AG04449 (cell line): ENCODE results near the gene PRDM16.

Experiments used
- CTCF ChIA-PET: fragments of 350-600 bp; formaldehyde crosslinking; extraction: SDS; loops from one replicate; lab custom pipeline; 2021; ENCODE audit warnings: antibody characterized with exemption; lab: Yijun Ruan, JAX
- POLR2A ChIA-PET: fragments of 400-600, 350-600 bp; formaldehyde crosslinking; extraction: SDS; loops from one replicate; lab custom pipeline; 2020; ENCODE audit warnings: antibody characterized with exemption, inconsistent platforms; lab: Yijun Ruan, JAX
- DNase-seq: peaks from one replicate; pipeline ENCODE4 v3.0.0-alpha.2; 2010; ENCODE audit warnings: low read depth, low spot score
- H3K4me3 ChIP-seq: 2 replicates; pipeline ENCODE4 v1.5.1; 2011; ENCODE audit warnings: low read depth, mild to moderate bottlenecking, control low read depth, low read length
- TF ChIP-seq, protein P1 (sequence below): IDR thresholded peaks from one replicate; pipeline ENCODE4 v1.5.1; 2011; ENCODE audit warnings: mild to moderate bottlenecking, moderate library complexity, low read length, control low read depth, inconsistent platforms; ENCODE audit not compliant: insufficient read depth; ENCODE audit errors: missing control alignments

PRDM16 gene

DNA sequence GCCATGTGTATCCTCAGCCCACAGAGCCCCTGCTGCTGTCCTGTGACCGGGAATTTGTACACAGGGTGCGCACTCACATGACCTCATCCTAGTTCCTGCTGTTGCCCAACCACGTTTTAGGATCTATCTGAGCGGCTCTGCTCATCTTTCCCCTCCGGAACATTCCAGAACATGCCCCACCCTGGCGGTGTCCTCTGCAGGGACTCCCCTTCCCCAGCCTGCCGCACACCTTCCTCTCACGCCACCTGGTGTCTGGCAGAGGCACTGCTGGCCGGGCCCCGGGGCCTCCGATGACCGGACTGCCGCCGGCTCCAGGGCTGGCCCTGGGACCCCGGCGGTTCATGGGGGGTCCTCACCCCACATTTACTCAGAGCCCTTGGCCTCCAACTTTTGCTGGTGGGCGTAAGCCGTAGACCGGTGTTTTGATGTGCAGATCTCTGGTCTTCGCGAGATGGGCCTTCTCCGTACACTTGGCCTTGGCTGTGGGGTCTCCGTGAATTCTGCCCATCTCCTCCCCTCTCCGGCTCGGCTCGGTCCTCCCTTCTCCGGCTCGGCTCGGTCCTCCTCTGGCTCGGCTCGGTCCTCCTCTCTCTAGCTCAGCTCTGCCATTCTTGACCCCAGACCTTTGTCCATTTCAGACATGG, 414.9 kb downstream of the PRDM16 start:
- ChIA-PET CTCF (interaction anchor here (0.8 to 5.8 kb wide), 9 partner anchors 9 to 59 kb away, joined by 3 to 115 read pairs (median 5); partner anchors contain the start of gene ARHGEF16), POLR2A (no interaction called here)
- H3K4me3 ChIP-seq = no peak overlapping the region
- TF ChIP-seq, protein P1, sequence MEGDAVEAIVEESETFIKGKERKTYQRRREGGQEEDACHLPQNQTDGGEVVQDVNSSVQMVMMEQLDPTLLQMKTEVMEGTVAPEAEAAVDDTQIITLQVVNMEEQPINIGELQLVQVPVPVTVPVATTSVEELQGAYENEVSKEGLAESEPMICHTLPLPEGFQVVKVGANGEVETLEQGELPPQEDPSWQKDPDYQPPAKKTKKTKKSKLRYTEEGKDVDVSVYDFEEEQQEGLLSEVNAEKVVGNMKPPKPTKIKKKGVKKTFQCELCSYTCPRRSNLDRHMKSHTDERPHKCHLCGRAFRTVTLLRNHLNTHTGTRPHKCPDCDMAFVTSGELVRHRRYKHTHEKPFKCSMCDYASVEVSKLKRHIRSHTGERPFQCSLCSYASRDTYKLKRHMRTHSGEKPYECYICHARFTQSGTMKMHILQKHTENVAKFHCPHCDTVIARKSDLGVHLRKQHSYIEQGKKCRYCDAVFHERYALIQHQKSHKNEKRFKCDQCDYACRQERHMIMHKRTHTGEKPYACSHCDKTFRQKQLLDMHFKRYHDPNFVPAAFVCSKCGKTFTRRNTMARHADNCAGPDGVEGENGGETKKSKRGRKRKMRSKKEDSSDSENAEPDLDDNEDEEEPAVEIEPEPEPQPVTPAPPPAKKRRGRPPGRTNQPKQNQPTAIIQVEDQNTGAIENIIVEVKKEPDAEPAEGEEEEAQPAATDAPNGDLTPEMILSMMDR = peak; percentile 89
- DNase-seq = no peak

DNA sequence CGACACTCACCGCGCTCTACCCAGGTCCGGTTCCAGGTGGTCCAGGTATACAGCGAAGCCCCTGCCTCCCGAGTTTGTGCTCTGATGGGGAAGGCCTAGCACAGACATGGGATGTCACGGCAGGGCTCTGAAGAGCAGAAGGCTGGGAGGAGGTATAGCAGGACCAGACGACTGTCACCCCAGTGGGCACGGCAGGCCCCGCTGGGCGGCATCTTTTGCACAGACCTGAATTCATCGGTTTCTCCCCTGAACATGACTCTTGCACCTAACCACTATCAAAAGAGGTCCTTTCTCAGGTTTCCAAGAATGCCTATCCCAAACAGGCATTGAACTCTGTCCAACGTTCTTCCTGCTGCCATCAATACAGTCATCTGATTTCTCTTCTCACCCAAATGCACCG, 416.0 kb downstream of the PRDM16 start:
- TF ChIP-seq, protein P1 = no peak
- no peak for DNase-seq
- ChIA-PET POLR2A (no interaction called here), CTCF (interaction anchor here (1.0 to 5.8 kb wide), 10 partner anchors 13 to 58 kb away, joined by 3 to 115 read pairs (median 5); partner anchors contain the start of gene ARHGEF16)
- H3K4me3 ChIP-seq = no peak overlapping the region
